IgD-negative memory B cell (primary cell): Measurements from ENCODE around the gene VAV1. TPM values are rescaled to one million over a fixed set of nuclear protein-coding genes. Genes with fewer than 3 reads are reported as not detected.

Experiments
- H3K27ac Mint-ChIP-seq, 3 donors: one replicate each; pipeline ENCODE4 v1.8.0; 2020 to 2022; ENCODE audit warnings: mild to moderate bottlenecking in 3 of 3, mixed read lengths in 3 of 3, moderate library complexity in 1 of 3
- H3K27me3 Mint-ChIP-seq: one replicate; pipeline ENCODE4 v1.8.0; 2021; ENCODE audit warnings: mixed read lengths
- H3K36me3 Mint-ChIP-seq: one replicate; pipeline ENCODE4 v1.8.0; 2020; ENCODE audit warnings: mild to moderate bottlenecking, mixed read lengths
- H3K4me1 Mint-ChIP-seq, 3 donors: one replicate each; pipeline ENCODE4 v1.8.0; 2020 to 2022; ENCODE audit warnings: mixed read lengths in 3 of 3, mild to moderate bottlenecking in 1 of 3
- H3K4me3 Mint-ChIP-seq, 4 donors: one replicate each; pipeline ENCODE4 v1.8.0; 2020 to 2022; ENCODE audit warnings: mild to moderate bottlenecking in 4 of 4, mixed read lengths in 4 of 4, moderate library complexity in 3 of 4
- H3K9me3 Mint-ChIP-seq, 3 donors: one replicate each; pipeline ENCODE4 v1.8.0; 2020 to 2021; ENCODE audit warnings: mixed read lengths in 3 of 3, mild to moderate bottlenecking in 1 of 3
- polyA plus RNA-seq: library from polyadenylated mRNA; unstranded; fragments of 300-500 nt; fragmentation: Illumina TruSeq; gene quantifications from one replicate; pipeline ENCODE4 v1.2.3, GENCODE V29; 2021

VAV1 gene
- polyA plus RNA-seq, 1 donor from 2014 or later = 47.5 TPM

- Mint-ChIP-seq H3K27ac (no peak overlapping the region), H3K4me3 (no peak overlapping the region), H3K36me3 (no peaks in the 10 kb centered on the region), H3K9me3 (peaks cover 0 to 5% (median 2%) of the 10 kb centered on the region in 3 donors), H3K4me1 (no peaks in the 10 kb centered on the region), H3K27me3 (peaks cover 5% of the 10 kb centered on the region)
Measured at GRCh38 chr19:6873708-6874431, 101.4 kb downstream of the VAV1 start.

- Mint-ChIP-seq H3K9me3 (peaks cover 0 to 13% (median 2%) of the 10 kb centered on the region in 3 donors), H3K27ac (no peak overlapping the region), H3K36me3 (peaks cover 1% of the 10 kb centered on the region), H3K27me3 (peaks cover 12% of the 10 kb centered on the region), H3K4me1 (no peaks in the 10 kb centered on the region), H3K4me3 (no peak overlapping the region)
Measured at GRCh38 chr19:6875218-6875617, 102.7 kb downstream of the VAV1 start.

- H3K27ac Mint-ChIP-seq = no peak overlapping the region
- no peaks in the 10 kb centered on the region for H3K4me1 Mint-ChIP-seq
- H3K9me3 Mint-ChIP-seq = peaks cover 0 to 13% (median 2%) of the 10 kb centered on the region in 3 donors
- peaks cover 1% of the 10 kb centered on the region for H3K36me3 Mint-ChIP-seq
- H3K27me3 Mint-ChIP-seq = peaks cover 16% of the 10 kb centered on the region
- no peak overlapping the region for H3K4me3 Mint-ChIP-seq
Measured at GRCh38 chr19:6876748-6877147, 104.2 kb downstream of the VAV1 start.

- H3K4me3 Mint-ChIP-seq = no peak overlapping the region
- H3K27me3 Mint-ChIP-seq = peaks cover 16% of the 10 kb centered on the region
- H3K9me3 Mint-ChIP-seq = peaks cover 0 to 9% (median 0%) of the 10 kb centered on the region in 3 donors
- peak overlapping the region in 1 of 3 donors; percentile 56 for H3K27ac Mint-ChIP-seq
- no peaks in the 10 kb centered on the region for H3K4me1 Mint-ChIP-seq
- peaks cover 1% of the 10 kb centered on the region for H3K36me3 Mint-ChIP-seq
Measured at GRCh38 chr19:6877766-6878165, 105.3 kb downstream of the VAV1 start.

GRCh38 chr19:6886277-6886897 lies 113.9 kb downstream of the VAV1 start:
- Mint-ChIP-seq H3K27ac (no peak overlapping the region), H3K9me3 (peaks cover 9 to 21% (median 10%) of the 10 kb centered on the region in 3 donors), H3K4me1 (peaks cover 0 to 8% (median 0%) of the 10 kb centered on the region in 3 donors), H3K36me3 (peaks cover 3% of the 10 kb centered on the region), H3K27me3 (peaks cover 14% of the 10 kb centered on the region), H3K4me3 (no peak overlapping the region)

- no peak within 1 kb of the TSS for H3K4me3 Mint-ChIP-seq
- H3K9me3 Mint-ChIP-seq = peaks cover 9 to 21% (median 12%) of the 10 kb centered on the region in 3 donors
- H3K27ac Mint-ChIP-seq = no peak within 1 kb of the TSS
- peaks cover 3% of the 10 kb centered on the region for H3K36me3 Mint-ChIP-seq
- peaks cover 14% of the 10 kb centered on the region for H3K27me3 Mint-ChIP-seq
- H3K4me1 Mint-ChIP-seq = peaks cover 7 to 15% (median 8%) of the 10 kb centered on the region in 3 donors
Measured at GRCh38 chr19:6887316-6887715, 114.8 kb downstream of the VAV1 start, which contains the start of gene ADGRE1. Gene ADGRE1, plus strand, starts transcription at chr19:6887579. Its CDS starts 30 bp downstream, at chr19:6887609.

- Mint-ChIP-seq H3K27me3 (peaks cover 14% of the 10 kb centered on the region), H3K36me3 (peaks cover 3% of the 10 kb centered on the region), H3K27ac (peak overlapping the region in 2 of 3 donors; percentile 3 to 85), H3K4me3 (no peak overlapping the region), H3K9me3 (peaks cover 12 to 21% (median 13%) of the 10 kb centered on the region in 3 donors), H3K4me1 (peaks cover 11 to 19% (median 11%) of the 10 kb centered on the region in 3 donors)
Measured at GRCh38 chr19:6888967-6889366, 116.5 kb downstream of the VAV1 start.

- Mint-ChIP-seq H3K36me3 (peaks cover 3% of the 10 kb centered on the region), H3K9me3 (peaks cover 18 to 25% (median 18%) of the 10 kb centered on the region in 3 donors), H3K27me3 (peaks cover 11% of the 10 kb centered on the region), H3K4me1 (peaks cover 11 to 19% (median 11%) of the 10 kb centered on the region in 3 donors), H3K27ac (no peak overlapping the region), H3K4me3 (no peak overlapping the region)
Measured at GRCh38 chr19:6890401-6890913, 117.9 kb downstream of the VAV1 start.

GRCh38 chr19:6890938-6891337 lies 118.4 kb downstream of the VAV1 start:
- peaks cover 11 to 19% (median 11%) of the 10 kb centered on the region in 3 donors for H3K4me1 Mint-ChIP-seq
- H3K27ac Mint-ChIP-seq = peak overlapping the region in 1 of 3 donors; percentile 24
- H3K9me3 Mint-ChIP-seq = peaks cover 18 to 25% (median 21%) of the 10 kb centered on the region in 3 donors
- peaks cover 3% of the 10 kb centered on the region for H3K36me3 Mint-ChIP-seq
- H3K27me3 Mint-ChIP-seq = peaks cover 11% of the 10 kb centered on the region
- H3K4me3 Mint-ChIP-seq = no peak overlapping the region

- peaks cover 3% of the 10 kb centered on the region for H3K36me3 Mint-ChIP-seq
Measured at GRCh38 chr19:6891761-6892385, 119.4 kb downstream of the VAV1 start.

GRCh38 chr19:6894313-6894712 lies 121.8 kb downstream of the VAV1 start:
- H3K9me3 Mint-ChIP-seq = peaks cover 9 to 15% (median 11%) of the 10 kb centered on the region in 3 donors
- no peaks in the 10 kb centered on the region for H3K36me3 Mint-ChIP-seq
- H3K4me1 Mint-ChIP-seq = peaks cover 11 to 14% (median 11%) of the 10 kb centered on the region in 3 donors
- H3K4me3 Mint-ChIP-seq = no peak overlapping the region
- no peak overlapping the region for H3K27ac Mint-ChIP-seq
- H3K27me3 Mint-ChIP-seq = no peaks in the 10 kb centered on the region

More at GRCh38 chr19:6891761-6892385, 119.4 kb downstream of the VAV1 start:
- Mint-ChIP-seq H3K27ac (peak overlapping the region in 1 of 3 donors; percentile 69), H3K4me1 (peaks cover 11 to 19% (median 11%) of the 10 kb centered on the region in 3 donors), H3K27me3 (peaks cover 9% of the 10 kb centered on the region), H3K4me3 (peak overlapping the region in 1 of 4 donors; percentile 10), H3K9me3 (peaks cover 18 to 24% (median 21%) of the 10 kb centered on the region in 3 donors)

GRCh38 chr19:6903446-6903845 lies 130.9 kb downstream of the VAV1 start:
- peaks cover 12 to 36% (median 17%) of the 10 kb centered on the region in 3 donors for H3K9me3 Mint-ChIP-seq
- no peak overlapping the region for H3K27ac Mint-ChIP-seq
- no peaks in the 10 kb centered on the region for H3K4me1 Mint-ChIP-seq
- no peak overlapping the region for H3K4me3 Mint-ChIP-seq
- H3K36me3 Mint-ChIP-seq = no peaks in the 10 kb centered on the region
- H3K27me3 Mint-ChIP-seq = peaks cover 8% of the 10 kb centered on the region

- peaks cover 9 to 24% (median 9%) of the 10 kb centered on the region in 3 donors for H3K9me3 Mint-ChIP-seq
- H3K4me1 Mint-ChIP-seq = no peaks in the 10 kb centered on the region
- H3K36me3 Mint-ChIP-seq = no peaks in the 10 kb centered on the region
- peaks cover 12% of the 10 kb centered on the region for H3K27me3 Mint-ChIP-seq
- no peak overlapping the region for H3K27ac Mint-ChIP-seq
- H3K4me3 Mint-ChIP-seq = no peak overlapping the region
Measured at GRCh38 chr19:6906559-6907060, 134.1 kb downstream of the VAV1 start.
